Pulmonary artery endothelial cell (primary cell): Measurements from ENCODE around the gene CDC6. TPM values are rescaled to one million over a fixed set of nuclear protein-coding genes. Genes with fewer than 3 reads are reported as not detected.
"Not testable (repeated sequence)": the region's sequence is repeated elsewhere in the genome, so short reads cannot be mapped to it uniquely, and the experiment has no call there.

Source experiments
- DNase-seq: peaks from one replicate; pipeline ENCODE4 v3.0.0-alpha.2; 2011; ENCODE audit warnings: low read depth, low spot score
- total RNA-seq: library from RNA; depleted of rRNA; stranded (reverse); fragments of >200 nt; gene quantifications from 2 replicates; pipeline ENCODE4 v1.2.3, GENCODE V29; 2014

Gene CDC6
- total RNA-seq, 1 donor from 2014 or later: 25.5 TPM

- DNase-seq: no peak
These were observed 1.2 kb upstream of the CDC6 start for GRCh38 chr17:40286473-40286872.

- no peak for DNase-seq
These were observed 553 bp upstream of the CDC6 start for GRCh38 chr17:40287159-40287493.

- DNase-seq: peak; percentile 53
These were observed 3.1 kb downstream of the CDC6 start for GRCh38 chr17:40290629-40291280.

- DNase-seq: no peak
These were observed 3.6 kb downstream of the CDC6 start for GRCh38 chr17:40291281-40291664.

- DNase-seq: no peak
These were observed 5.7 kb downstream of the CDC6 start for GRCh38 chr17:40293363-40293762.

GRCh38 chr17:40295488-40296436 is 8.1 kb downstream of the CDC6 start:
- DNase-seq: no peak

- DNase-seq: no peak
These were observed 9.8 kb downstream of the CDC6 start for GRCh38 chr17:40297511-40297910.

GRCh38 chr17:40298726-40299125 is 11.0 kb downstream of the CDC6 start:
- no peak for DNase-seq

- not testable (repeated sequence) for DNase-seq
These were observed 11.6 kb downstream of the CDC6 start for GRCh38 chr17:40299159-40299757.

- no peak for DNase-seq
These were observed 13.6 kb downstream of the CDC6 start for GRCh38 chr17:40301315-40301714.

- no peak for DNase-seq
These were observed 15.5 kb downstream of the CDC6 start for GRCh38 chr17:40303009-40303657.

GRCh38 chr17:40303708-40304551 is 16.3 kb downstream of the CDC6 start:
- no peak for DNase-seq

- not testable (repeated sequence) for DNase-seq
These were observed 16.8 kb downstream of the CDC6 start for GRCh38 chr17:40304552-40304863.

- DNase-seq: not testable (repeated sequence)
These were observed 17.2 kb downstream of the CDC6 start for GRCh38 chr17:40304866-40305265.

- DNase-seq: no peak
These were observed 18.7 kb downstream of the CDC6 start for GRCh38 chr17:40306395-40306794.

- no peak for DNase-seq
These were observed 19.5 kb downstream of the CDC6 start for GRCh38 chr17:40307001-40307730.

- DNase-seq: no peak
These were observed 20.1 kb downstream of the CDC6 start for GRCh38 chr17:40307740-40308239.

GRCh38 chr17:40309031-40309948 is 21.6 kb downstream of the CDC6 start, which contains the start of gene RARA:
TSS of gene RARA (plus strand) at chr17:40309180. CDS start at chr17:40331219, 22,039 bp downstream.
- no peak for DNase-seq

GRCh38 chr17:40309949-40310510 is 22.4 kb downstream of the CDC6 start:
- DNase-seq: no peak
